Measurements from ENCODE around the gene ZNF771.
A peak's percentile ranks its signal among the peaks of the same experiment; 100 is the strongest.
"Not testable (repeated sequence)": the region's sequence is repeated elsewhere in the genome, so short reads cannot be mapped to it uniquely, and the experiment has no call there.

The ZNF771 gene

GRCh38 chr16:30375864-30376263 lies 31.5 kb upstream of the ZNF771 start:
- DNase-seq (ENCODE audit: low read depth in 3 of 3, low spot score in 1 of 3), result no peak

DNA sequence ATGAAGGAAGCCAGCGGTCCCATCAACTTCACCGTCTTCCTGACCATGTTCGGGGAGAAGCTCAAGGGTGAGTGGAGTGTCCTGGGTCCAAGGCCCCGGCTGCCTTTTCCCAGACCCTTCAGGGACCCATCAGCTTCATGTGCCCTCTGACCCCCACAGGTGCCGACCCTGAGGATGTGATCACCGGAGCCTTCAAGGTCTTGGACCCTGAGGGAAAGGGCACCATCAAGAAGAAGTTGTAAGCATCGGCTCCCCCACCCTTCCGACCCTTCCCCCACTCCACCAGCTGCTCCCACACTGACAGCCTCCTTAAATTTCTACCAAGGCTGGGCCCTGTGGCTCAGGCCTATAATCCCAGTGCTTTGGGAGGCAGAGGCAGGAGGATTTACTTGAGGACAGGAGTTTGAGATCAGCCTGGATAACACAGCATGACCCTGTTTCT lies 30.9 kb upstream of the ZNF771 start:
- DNase-seq (ENCODE audit: low read depth in 3 of 3, low spot score in 1 of 3), result no peak

DNA sequence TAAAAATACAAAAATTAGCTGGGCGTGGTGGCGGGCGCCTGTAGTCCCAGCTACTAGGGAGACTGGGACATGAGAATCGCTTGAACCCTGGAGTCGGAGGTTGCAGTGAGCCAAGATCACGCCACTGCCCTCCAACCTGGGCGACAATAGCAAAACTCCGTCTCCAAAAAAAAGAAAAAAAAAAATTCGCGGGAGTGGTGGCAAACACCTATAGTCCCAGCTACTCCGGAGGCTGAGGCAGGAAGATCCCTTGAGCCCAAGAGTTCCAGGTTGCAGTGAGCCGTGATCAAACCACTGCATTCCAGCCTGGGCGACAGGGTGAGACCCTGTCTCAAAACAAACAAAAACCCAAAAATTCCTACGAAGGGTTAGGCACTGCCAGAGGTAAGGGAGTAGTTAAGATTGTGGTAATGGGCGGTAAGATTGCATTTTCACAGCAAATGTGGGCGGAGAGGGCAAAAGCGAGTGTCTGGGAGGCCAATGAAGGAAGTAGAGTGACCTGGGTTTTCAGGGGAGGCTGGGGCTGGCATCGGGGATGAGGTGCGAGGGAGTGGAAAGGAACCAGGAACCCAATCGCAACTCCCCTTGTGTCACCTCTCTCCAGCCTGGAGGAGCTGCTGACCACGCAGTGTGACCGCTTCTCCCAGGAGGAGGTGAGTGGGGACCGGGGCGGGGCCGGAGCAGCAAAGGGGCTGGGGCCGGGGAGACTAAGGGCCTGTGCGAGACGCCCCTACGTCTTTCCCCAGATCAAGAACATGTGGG lies 30.2 kb upstream of the ZNF771 start:
- no peak for DNase-seq (ENCODE audit: low read depth in 3 of 3, low spot score in 1 of 3)

DNA sequence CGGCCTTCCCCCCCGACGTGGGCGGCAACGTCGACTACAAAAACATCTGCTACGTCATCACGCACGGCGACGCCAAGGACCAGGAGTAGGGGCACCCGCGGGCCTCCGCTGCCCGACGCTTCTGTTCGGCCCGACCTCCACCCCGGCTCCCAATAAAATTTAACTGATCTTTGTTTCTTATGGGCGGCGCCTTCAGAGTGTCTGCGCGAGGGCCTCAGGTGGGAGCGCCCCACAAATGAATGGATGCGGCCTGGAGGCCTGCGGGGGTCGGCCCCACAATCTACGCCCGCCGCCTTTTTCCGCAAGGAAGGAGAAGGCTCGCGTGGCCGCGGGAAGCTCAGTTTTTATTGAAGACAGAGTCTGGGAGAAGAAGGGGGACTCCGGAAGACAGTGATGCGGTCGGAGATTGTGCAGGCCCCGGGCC lies 29.6 kb upstream of the ZNF771 start:
- DNase-seq (ENCODE audit: low read depth in 3 of 3, low spot score in 1 of 3), result peak; percentile 72 to 83 (median 79)

DNA sequence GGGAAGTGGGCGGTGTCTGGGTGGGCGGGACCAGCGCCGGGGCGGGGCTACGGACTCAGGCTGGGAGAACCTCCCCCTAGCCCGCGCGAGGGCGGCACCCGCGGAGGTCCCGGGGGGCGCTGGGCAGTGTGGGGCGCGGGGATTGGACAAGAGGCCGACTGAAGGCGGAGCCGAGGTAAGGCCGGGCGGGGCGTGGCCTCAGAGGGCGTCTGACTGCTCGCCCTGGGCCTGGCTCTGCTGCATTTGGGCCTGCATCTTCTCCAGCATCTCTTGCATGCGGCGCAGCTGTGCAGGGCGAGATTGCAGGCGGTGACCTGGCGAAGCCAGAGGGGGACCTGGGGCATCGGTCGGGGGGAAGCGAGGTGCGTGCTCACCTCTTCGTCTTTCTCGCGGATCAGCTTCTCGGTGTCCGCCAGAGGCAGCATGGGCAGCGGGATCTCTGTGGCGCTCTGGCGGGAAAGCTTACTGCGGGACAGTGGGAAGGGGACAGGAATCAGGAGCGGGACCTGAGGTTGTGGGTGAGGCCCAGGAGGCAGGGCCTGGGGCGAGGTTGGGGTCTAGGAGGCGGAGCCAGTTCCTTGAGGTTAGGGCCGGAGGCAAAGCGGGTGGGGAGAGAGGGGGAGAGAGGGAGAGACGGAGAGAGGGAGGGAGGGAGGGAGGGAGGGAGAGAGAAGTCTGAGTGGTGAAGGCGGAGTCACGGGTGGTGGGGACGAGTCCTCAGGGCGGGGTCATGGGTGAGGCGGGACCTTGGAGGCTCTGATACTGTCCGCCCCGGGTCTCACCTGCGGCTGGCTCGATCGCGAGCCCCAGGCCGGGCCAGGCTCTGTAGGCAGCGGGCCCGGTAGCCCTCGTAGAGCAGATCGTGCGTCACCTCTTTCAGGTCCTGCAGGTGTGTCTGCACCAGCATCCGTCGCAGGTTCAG lies 28.9 kb upstream of the ZNF771 start:
- peak; percentile 99 to 100 (median 100) for DNase-seq (ENCODE audit: low read depth in 3 of 3, low spot score in 1 of 3)

DNA sequence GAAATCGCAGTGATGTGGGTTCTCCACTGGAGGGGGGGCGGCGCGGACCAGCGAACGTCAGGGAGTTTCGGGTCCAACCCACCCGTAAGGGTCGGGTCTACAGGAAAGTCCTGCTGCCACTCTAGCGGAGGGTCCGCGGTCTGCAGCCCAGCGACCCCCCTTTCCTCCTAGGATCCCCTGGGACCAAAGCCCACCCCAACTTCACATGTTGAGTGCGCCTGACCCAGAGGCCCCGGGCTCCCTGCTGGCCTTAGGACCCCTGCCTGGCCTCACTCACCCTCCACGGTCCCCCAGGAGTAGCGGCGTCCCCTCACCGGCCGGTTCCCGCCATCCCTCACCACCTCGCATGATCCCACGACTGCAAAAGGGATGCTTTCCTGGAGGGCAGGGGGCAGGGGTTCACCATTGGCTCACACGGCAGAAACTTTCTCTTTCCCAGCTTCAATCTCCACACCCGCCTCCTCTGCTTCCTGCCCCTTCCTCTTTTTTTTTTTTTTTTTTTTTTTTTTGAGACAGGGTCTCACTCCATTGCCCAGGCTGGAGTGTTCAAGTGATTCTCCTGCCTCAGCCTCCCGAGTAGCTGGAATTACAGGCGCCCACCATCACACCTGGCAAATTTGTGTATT lies 28.1 kb upstream of the ZNF771 start:
- no peak for DNase-seq (ENCODE audit: low read depth in 3 of 3, low spot score in 1 of 3)

- DNase-seq (ENCODE audit: low read depth in 3 of 3, low spot score in 1 of 3), result no peak
These were observed 27.2 kb upstream of the ZNF771 start for GRCh38 chr16:30380072-30380802.

GRCh38 chr16:30380803-30381208 lies 26.6 kb upstream of the ZNF771 start:
- no peak for DNase-seq (ENCODE audit: low read depth in 3 of 3, low spot score in 1 of 3)

- DNase-seq (ENCODE audit: low read depth in 3 of 3, low spot score in 1 of 3), result no peak
These were observed 25.9 kb upstream of the ZNF771 start for GRCh38 chr16:30381291-30382041.

DNA sequence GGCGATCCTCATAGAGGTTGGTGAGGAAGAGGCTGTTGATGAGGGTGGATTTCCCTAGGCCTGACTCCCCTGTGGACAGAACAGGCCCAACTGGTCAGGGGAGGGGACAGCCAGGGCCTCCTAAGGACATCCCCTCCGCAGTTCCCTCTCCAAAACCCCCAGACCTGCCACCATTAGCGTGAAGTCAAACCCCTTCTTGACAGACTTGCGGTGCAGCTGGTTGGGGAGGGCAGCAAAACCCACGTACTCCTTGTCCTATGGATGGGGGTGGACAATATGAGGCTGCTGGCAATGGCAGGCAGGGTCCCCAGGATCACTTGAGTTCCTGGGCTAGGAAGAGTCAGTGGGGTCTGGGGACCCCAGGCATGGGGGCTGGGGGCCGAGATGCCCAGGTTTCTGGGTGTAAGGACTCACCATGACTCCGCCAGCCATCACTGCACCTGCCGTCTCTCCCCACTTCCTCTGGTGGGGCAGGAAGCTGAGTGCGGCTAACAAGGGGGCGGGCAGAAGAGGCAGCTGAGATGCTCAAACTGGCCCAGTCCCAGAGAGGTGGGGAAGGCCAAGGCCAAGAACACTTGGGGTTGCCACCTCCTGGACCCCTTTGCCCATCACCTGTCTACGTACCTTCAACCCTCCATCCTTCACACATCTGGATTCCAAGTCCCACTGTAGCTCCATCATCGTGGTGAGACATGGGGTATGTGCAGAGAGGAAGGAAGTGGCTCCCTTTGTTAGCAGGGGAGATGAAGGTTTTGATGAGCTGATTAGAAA lies 25.1 kb upstream of the ZNF771 start, which contains the start of gene SEPTIN1:
Gene SEPTIN1, minus strand, starts transcription at position 451 of the 771 bp plus-strand sequence. Its CDS starts 19 bp downstream, at position 432.
- DNase-seq (ENCODE audit: low read depth in 3 of 3, low spot score in 1 of 3), result peak; percentile 54 to 56 (median 54)

DNA sequence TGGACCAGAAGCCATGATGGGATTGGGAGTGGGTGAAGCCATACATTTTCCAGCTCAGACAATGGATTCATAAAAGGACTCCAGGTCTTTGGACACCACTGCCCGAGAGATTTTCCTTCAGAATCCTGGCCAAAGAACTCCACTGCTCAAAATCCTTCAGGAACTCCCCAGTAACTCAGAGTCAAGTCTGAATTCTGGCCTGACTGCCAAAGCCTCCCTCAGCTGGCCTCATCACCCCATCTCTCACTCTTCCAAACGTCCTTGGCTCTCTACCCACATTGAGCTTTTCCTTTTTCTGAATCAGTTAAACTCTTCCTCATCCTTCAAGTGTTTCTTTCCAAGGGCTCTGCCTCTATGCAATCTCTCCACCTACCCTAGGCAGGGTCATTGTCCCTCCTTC lies 23.9 kb upstream of the ZNF771 start:
- DNase-seq (ENCODE audit: low read depth in 3 of 3, low spot score in 1 of 3), result no peak

- DNase-seq (ENCODE audit: low read depth in 3 of 3, low spot score in 1 of 3), result no peak
These were observed 12.7 kb upstream of the ZNF771 start for GRCh38 chr16:30394592-30395154.

- DNase-seq (ENCODE audit: low read depth in 3 of 3, low spot score in 1 of 3), result peak in 1 of 3 donors; percentile 52
These were observed 12.0 kb upstream of the ZNF771 start, which contains the start of gene ZNF48 for GRCh38 chr16:30395155-30395991. TSS of gene ZNF48 (plus strand) at chr16:30395420. CDS start at chr16:30395795, 375 bp downstream.

DNA sequence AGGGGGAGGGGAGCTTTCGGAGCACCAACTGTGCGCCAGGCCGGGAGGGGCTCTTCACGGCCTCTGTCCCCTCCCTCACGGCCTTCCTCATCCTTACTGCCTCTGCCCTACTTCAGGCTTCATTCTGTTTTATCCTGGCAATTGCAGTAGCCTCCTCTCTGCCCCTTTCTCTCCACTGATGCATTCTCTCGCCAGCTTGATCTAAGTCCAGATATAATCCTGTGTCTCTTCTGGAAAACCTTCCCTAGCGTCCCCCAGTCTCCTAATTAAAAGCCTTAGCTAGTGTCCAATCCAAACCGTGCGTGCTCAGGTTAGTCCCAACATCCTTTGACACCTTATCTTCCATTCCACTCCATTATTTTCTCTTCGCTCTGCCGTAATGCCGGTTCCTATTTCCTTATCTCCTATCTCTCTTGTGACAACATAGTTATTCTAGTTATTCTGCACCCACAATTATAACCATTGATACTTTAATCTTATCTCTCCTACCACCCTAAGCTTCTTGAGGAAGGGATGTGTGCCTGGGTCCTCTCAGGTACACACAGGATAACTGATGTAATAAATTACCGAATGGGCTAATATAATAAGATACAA lies 11.3 kb upstream of the ZNF771 start:
- no peak for DNase-seq (ENCODE audit: low read depth in 3 of 3, low spot score in 1 of 3)

- not testable (repeated sequence) for DNase-seq (ENCODE audit: low read depth in 3 of 3, low spot score in 1 of 3)
These were observed 10.8 kb upstream of the ZNF771 start for GRCh38 chr16:30396627-30397026.

DNA sequence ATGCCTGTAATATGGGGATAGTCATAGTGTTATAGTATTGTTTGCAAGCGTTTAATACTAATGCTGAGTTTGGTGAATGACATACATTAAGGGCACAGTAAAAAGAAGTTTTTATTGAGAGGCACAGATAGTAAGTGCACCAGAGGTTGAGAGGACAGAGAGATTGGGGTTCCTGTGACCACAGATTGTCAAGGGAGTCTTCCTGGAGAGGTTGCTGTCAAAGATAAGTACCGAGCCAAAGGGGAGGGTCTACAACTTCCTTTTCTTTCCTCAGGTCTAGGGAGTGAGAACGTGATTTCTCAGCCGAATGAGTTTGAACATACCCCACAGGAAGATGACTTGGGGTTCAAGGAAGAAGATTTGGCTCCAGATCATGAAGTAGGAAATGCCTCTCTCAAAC lies 10.3 kb upstream of the ZNF771 start:
- no peak for DNase-seq (ENCODE audit: low read depth in 3 of 3, low spot score in 1 of 3)

All from stimulated activated CD4-positive, alpha-beta T cell treated with anti-CD3 and anti-CD28 coated beads, TNF-alpha, amount 100 ng/mL, for 1 hour (primary cell).